HUES64 (cell line): ENCODE results near the gene CABLES1.

ENCODE experiments used
- H3K27ac ChIP-seq: 2 replicates; pipeline ENCODE4 v1.7.0; 2013; ENCODE audit warnings: low read depth, low read length, inconsistent platforms
- H3K27me3 ChIP-seq: 2 replicates; pipeline ENCODE4 v1.6.1; 2013; ENCODE audit warnings: mild to moderate bottlenecking, low read length; ENCODE audit not compliant: insufficient read depth
- H3K36me3 ChIP-seq: 2 replicates; pipeline ENCODE4 v1.6.1; 2013; ENCODE audit warnings: mild to moderate bottlenecking, low read length; ENCODE audit not compliant: insufficient read depth
- H3K4me1 ChIP-seq: 2 replicates; pipeline ENCODE4 v1.6.1; 2013; ENCODE audit warnings: mild to moderate bottlenecking, low read length, moderate library complexity; ENCODE audit not compliant: insufficient read depth
- H3K4me3 ChIP-seq: 2 replicates; pipeline ENCODE4 v1.5.1; 2013; ENCODE audit warnings: mild to moderate bottlenecking, low read length, moderate library complexity
- H3K9ac ChIP-seq: 2 replicates; pipeline ENCODE4 v1.6.1; 2013; ENCODE audit warnings: mild to moderate bottlenecking, low read depth, low read length
- H3K9me3 ChIP-seq: 2 replicates; pipeline ENCODE4 v1.6.1; 2013; ENCODE audit warnings: low read depth, low read length; ENCODE audit not compliant: insufficient read depth
- WGBS: fragments of 150-250, 120-280 bp; methylation state at CpG from one replicate; pipeline ENCODE4 v1.1.7; 2013; ENCODE audit warnings: missing lambda C conversion rate; 5-methylcytosine and 5-hydroxymethylcytosine counted together

CABLES1 gene

DNA sequence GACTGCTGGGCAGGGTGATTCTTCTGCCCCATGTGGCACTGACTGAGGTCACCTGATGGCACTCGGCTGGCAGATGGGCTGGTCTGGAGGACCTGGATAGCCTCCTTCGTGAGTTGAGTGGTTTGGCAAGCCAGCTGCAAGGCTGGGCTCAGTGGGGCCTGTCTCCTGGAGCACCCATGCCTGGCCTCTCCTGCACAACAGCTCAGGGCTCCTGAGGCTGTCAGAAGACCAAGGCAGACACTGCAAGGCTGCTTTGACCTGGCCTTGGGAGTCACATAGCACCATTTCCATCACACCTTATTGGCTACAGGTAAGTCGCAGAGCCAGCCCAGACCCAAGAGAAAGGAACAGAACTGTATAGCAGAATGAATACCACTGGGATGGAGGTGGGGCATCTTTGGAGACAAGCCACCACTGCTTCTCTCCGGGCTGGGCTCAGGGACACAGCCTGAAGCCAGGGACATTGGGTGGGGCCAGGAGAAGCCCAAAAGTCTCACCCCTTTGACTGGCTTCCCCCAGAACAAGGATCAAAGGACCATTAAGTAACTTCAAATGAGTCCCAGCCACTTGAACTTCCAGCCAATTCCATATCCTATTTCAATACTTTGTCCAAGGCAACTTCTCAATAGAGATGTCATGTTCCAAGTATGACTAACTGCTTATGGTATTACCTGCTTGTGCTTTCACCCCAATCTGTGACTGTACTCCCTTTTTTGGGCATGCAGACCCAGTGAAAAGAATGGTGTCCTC, 156.3 kb downstream of the CABLES1 start:
- Histone ChIP-seq H3K27ac (no peak overlapping the region), H3K36me3 (no peaks in the 10 kb centered on the region), H3K9ac (no peak overlapping the region), H3K4me3 (no peak overlapping the region), H3K4me1 (peaks cover 4% of the 10 kb centered on the region; the same call in 1 of the 2 replicates), H3K27me3 (no peaks in the 10 kb centered on the region), H3K9me3 (no peaks in the 10 kb centered on the region)
- 91% methylated on average over 4 of the region's 4 CpGs for WGBS

GRCh38 chr18:23300231-23300805, 165.0 kb downstream of the CABLES1 start:
- H3K36me3 ChIP-seq: 0 out of 2 replicates have a peak, but pooled peaks cover 2% of the 10 kb centered on the region
- no peak overlapping the region for H3K9ac ChIP-seq
- 86% methylated on average over 4 of the region's 6 CpGs for WGBS
- no peaks in the 10 kb centered on the region for H3K27me3 ChIP-seq
- H3K9me3 ChIP-seq: no peaks in the 10 kb centered on the region
- H3K4me3 ChIP-seq: no peak overlapping the region
- no peaks in the 10 kb centered on the region for H3K4me1 ChIP-seq
- no peak overlapping the region for H3K27ac ChIP-seq

- Histone ChIP-seq H3K36me3 (0 out of 2 replicates have a peak, but pooled peaks cover 2% of the 10 kb centered on the region), H3K4me1 (no peaks in the 10 kb centered on the region), H3K9ac (no peak overlapping the region), H3K4me3 (no peak overlapping the region), H3K27me3 (no peaks in the 10 kb centered on the region), H3K27ac (no peak overlapping the region), H3K9me3 (no peaks in the 10 kb centered on the region)
- WGBS: 91% methylated on average over 5 of the region's 5 CpGs
Measured at GRCh38 chr18:23301972-23302371, 166.7 kb downstream of the CABLES1 start.

GRCh38 chr18:23302511-23302850, 167.2 kb downstream of the CABLES1 start:
- 89% methylated on average over 3 of the region's 3 CpGs for WGBS
- H3K9me3 ChIP-seq: no peaks in the 10 kb centered on the region
- H3K36me3 ChIP-seq: 0 out of 2 replicates have a peak, but pooled peaks cover 2% of the 10 kb centered on the region
- no peak overlapping the region for H3K27ac ChIP-seq
- no peaks in the 10 kb centered on the region for H3K27me3 ChIP-seq
- no peak overlapping the region for H3K9ac ChIP-seq
- no peaks in the 10 kb centered on the region for H3K4me1 ChIP-seq
- no peak overlapping the region for H3K4me3 ChIP-seq

DNA sequence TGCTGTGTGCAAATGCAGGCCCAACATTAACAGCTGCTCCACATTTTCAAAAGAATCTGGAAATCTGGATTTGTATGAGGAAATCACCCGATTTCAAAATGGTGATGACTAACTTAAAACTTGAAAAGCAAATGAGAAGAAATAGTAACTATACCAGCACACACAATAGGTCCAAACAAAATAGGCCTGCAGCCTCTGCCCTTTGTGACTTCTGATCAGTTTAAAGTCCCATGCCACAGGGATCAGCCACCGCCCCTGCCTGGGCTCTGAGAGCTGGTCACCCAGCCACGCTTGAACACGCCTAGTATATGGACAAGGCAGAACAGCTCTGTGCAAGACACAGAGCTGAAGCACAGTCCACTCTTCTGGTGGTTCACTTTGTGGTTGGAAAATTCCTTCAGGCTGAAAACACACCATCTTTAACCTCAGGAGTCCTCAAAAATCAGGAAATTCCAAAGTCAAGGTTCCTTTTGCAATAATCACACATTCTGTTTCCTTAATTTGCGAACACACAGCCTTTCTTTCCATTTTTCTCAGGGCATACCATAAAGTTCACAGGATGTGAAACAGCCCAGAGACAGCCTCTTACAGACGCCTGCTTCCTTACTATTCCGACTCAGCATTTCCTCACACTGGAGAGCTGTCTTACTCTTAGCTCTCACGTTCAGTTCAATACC, 167.7 kb downstream of the CABLES1 start:
- no peaks in the 10 kb centered on the region for H3K4me1 ChIP-seq
- no peak overlapping the region for H3K4me3 ChIP-seq
- no peak overlapping the region for H3K27ac ChIP-seq
- no peaks in the 10 kb centered on the region for H3K36me3 ChIP-seq
- H3K9me3 ChIP-seq: no peaks in the 10 kb centered on the region
- no peaks in the 10 kb centered on the region for H3K27me3 ChIP-seq
- WGBS: 94% methylated on average over 8 of the region's 8 CpGs
- H3K9ac ChIP-seq: no peak overlapping the region

- no peaks in the 10 kb centered on the region for H3K4me1 ChIP-seq
- H3K9ac ChIP-seq: no peak overlapping the region
- no peaks in the 10 kb centered on the region for H3K9me3 ChIP-seq
- WGBS: 95% methylated on average over 4 of the region's 6 CpGs
- H3K27me3 ChIP-seq: no peaks in the 10 kb centered on the region
- H3K4me3 ChIP-seq: no peak overlapping the region
- H3K36me3 ChIP-seq: no peaks in the 10 kb centered on the region
- H3K27ac ChIP-seq: no peak overlapping the region
Measured at GRCh38 chr18:23306822-23307221, 171.5 kb downstream of the CABLES1 start.

- Histone ChIP-seq H3K27ac (no peak overlapping the region), H3K9me3 (no peaks in the 10 kb centered on the region), H3K4me3 (no peak overlapping the region), H3K36me3 (no peaks in the 10 kb centered on the region), H3K4me1 (no peaks in the 10 kb centered on the region), H3K9ac (no peak overlapping the region), H3K27me3 (no peaks in the 10 kb centered on the region)
- WGBS: 93% methylated on average over 14 of the region's 14 CpGs
Measured at GRCh38 chr18:23307567-23308295, 172.4 kb downstream of the CABLES1 start.
